Caco-2 (cell line): Measurements from ENCODE around the gene FLOT2. TPM values are rescaled to one million over a fixed set of nuclear protein-coding genes. Genes with fewer than 3 reads are reported as not detected.
A peak's percentile ranks its signal among the peaks of the same experiment; 100 is the strongest.

Experiments used
- BruUV-seq: library from RNA; stranded (reverse); fragments of 400-500 nt; replicated peaks from 2 replicates; lab custom pipeline; 2021; lab: Mats Ljungman, UMichigan
- CTCF ChIA-PET: fragments of 300-600 bp; sonication (Branson Sonifier 250); formaldehyde crosslinking; loops from one replicate; lab custom pipeline; 2022; ENCODE audit warnings: antibody characterized with exemption; lab: Charles Lee
- POLR2A ChIA-PET: fragments of 300-600 bp; sonication (Branson Sonifier 250); formaldehyde crosslinking; loops from one replicate; lab custom pipeline; 2022; ENCODE audit warnings: antibody characterized with exemption; lab: Charles Lee
- DNase-seq, 2 experiments: peaks; one replicate each; pipeline versions ENCODE4 v3.0.0 to v3.0.0-alpha.2; 2020 to 2022
- H3K27me3 ChIP-seq: replicated peaks from 2 replicates; pipeline ENCODE4 v1.6.0; 2011; ENCODE audit warnings: low read length; ENCODE audit not compliant: control insufficient read depth, insufficient read depth
- H3K36me3 ChIP-seq: 2 replicates; pipeline ENCODE4 v1.5.1; 2011; ENCODE audit warnings: low read length; ENCODE audit not compliant: control insufficient read depth, insufficient read depth
- H3K4me1 ChIP-seq: fragments of 250-450 bp; sonication (Bioruptor Pico); 2 replicates; pipeline ENCODE4 v1.5.1; 2020; ENCODE audit warnings: mild to moderate bottlenecking
- H3K4me3 ChIP-seq: 2 replicates; pipeline ENCODE4 v1.5.1; 2011; ENCODE audit warnings: low read depth, mild to moderate bottlenecking, control low read depth, low read length
- H3K9me3 ChIP-seq: fragments of 250-450 bp; sonication (Bioruptor Pico); 2 replicates; pipeline ENCODE4 v1.5.1; 2020; ENCODE audit warnings: mild to moderate bottlenecking, moderate library complexity
- H3K27ac Mint-ChIP-seq: one replicate; pipeline ENCODE4 v1.8.0; 2022; ENCODE audit warnings: mixed read lengths; ENCODE audit not compliant: unreplicated experiment
- H3K27me3 Mint-ChIP-seq: one replicate; pipeline ENCODE4 v1.8.0; 2022; ENCODE audit warnings: mixed read lengths; ENCODE audit not compliant: insufficient read depth, unreplicated experiment
- H3K36me3 Mint-ChIP-seq: one replicate; pipeline ENCODE4 v1.8.0; 2022; ENCODE audit warnings: mild to moderate bottlenecking, mixed read lengths; ENCODE audit not compliant: insufficient read depth, unreplicated experiment
- H3K4me1 Mint-ChIP-seq: one replicate; pipeline ENCODE4 v1.8.0; 2022; ENCODE audit warnings: low read depth, mixed read lengths; ENCODE audit not compliant: unreplicated experiment
- H3K4me3 Mint-ChIP-seq: one replicate; pipeline ENCODE4 v1.8.0; 2022; ENCODE audit warnings: mild to moderate bottlenecking, moderate library complexity, mixed read lengths; ENCODE audit not compliant: unreplicated experiment
- H3K9me3 Mint-ChIP-seq: one replicate; pipeline ENCODE4 v1.8.0; 2022; ENCODE audit warnings: mixed read lengths; ENCODE audit not compliant: unreplicated experiment
- CTCF ChIP-seq, 2 experiments: fragments of 200-600 bp in 1 of 2; IDR thresholded peaks; 1 replicate in 1 of 2; 2 replicates in 1 of 2; pipeline versions ENCODE4 v1.5.1 to v1.8.0; 2011 to 2022; ENCODE audit warnings: antibody characterized with exemption in 1 of 2, control low read depth in 1 of 2, inconsistent platforms in 1 of 2, low read depth in 1 of 2, low read length in 1 of 2, mild to moderate bottlenecking in 1 of 2, moderate library complexity in 1 of 2; ENCODE audit not compliant: insufficient read depth in 1 of 2, severe bottlenecking in 1 of 2, unreplicated experiment in 1 of 2
- intact Hi-C: fragments of 100-400 bp; cut with micrococcal nuclease; formaldehyde crosslinking; loops from one replicate; pipeline ENCODE4 v1.10.0; 2022; ENCODE audit not compliant: unreplicated experiment
- total RNA-seq: library from RNA; stranded (reverse); gene quantifications from 2 replicates; pipeline ENCODE4 v1.2.3, GENCODE V29; 2022

FLOT2 gene
- total RNA-seq, 1 experiment from 2014 or later: 189 TPM

GRCh38 chr17:28891201-28891600, 6.3 kb downstream of the FLOT2 start:
- peak overlapping the region; percentile 8 for H3K27ac Mint-ChIP-seq
- no peak overlapping the region for H3K4me3 Mint-ChIP-seq
- intact Hi-C loops: no loop called here
- H3K36me3 Mint-ChIP-seq: peaks cover 41% of the 10 kb centered on the region
- H3K27me3 Mint-ChIP-seq: no peaks in the 10 kb centered on the region
- CTCF ChIA-PET: no interaction called here
- Histone ChIP-seq H3K36me3 (peaks cover 1% of the 10 kb centered on the region; the same call in 1 of the 2 replicates), H3K9me3 (no peaks in the 10 kb centered on the region), H3K4me3 (no peak overlapping the region), H3K27me3 (no peaks in the 10 kb centered on the region), H3K4me1 (peaks cover 6% of the 10 kb centered on the region)
- TF ChIP-seq CTCF (IDR thresholded peaks at IDR 0.05; ENCODE audit: insufficient read depth in 1 of 2, low read depth in 1 of 2, low read length in 1 of 2, severe bottlenecking in 1 of 2, unreplicated experiment in 1 of 2): no peak
- no peaks in the 10 kb centered on the region for H3K9me3 Mint-ChIP-seq
- BruUV-seq: no TSS peak
- POLR2A ChIA-PET: no interaction called here
- no peak for DNase-seq
- peaks cover 10% of the 10 kb centered on the region for H3K4me1 Mint-ChIP-seq

- ChIA-PET CTCF (no interaction called here), POLR2A (no interaction called here)
- Mint-ChIP-seq H3K9me3 (no peaks in the 10 kb centered on the region), H3K4me3 (no peak overlapping the region), H3K27ac (no peak overlapping the region), H3K36me3 (peaks cover 36% of the 10 kb centered on the region), H3K4me1 (peaks cover 4% of the 10 kb centered on the region), H3K27me3 (no peaks in the 10 kb centered on the region)
- BruUV-seq: no TSS peak
- no peak for DNase-seq
- intact Hi-C loops: no loop called here
- H3K36me3 ChIP-seq: peaks cover 2% of the 10 kb centered on the region; the same call in 1 of the 2 replicates
- no peak for TF ChIP-seq CTCF (IDR thresholded peaks at IDR 0.05; ENCODE audit: insufficient read depth in 1 of 2, low read depth in 1 of 2, low read length in 1 of 2, severe bottlenecking in 1 of 2, unreplicated experiment in 1 of 2)
- H3K4me3 ChIP-seq: no peak overlapping the region
- no peaks in the 10 kb centered on the region for H3K4me1 ChIP-seq
- H3K9me3 ChIP-seq: no peaks in the 10 kb centered on the region
- H3K27me3 ChIP-seq: no peaks in the 10 kb centered on the region
Measured at GRCh38 chr17:28889996-28890395, 7.5 kb downstream of the FLOT2 start.

- H3K27ac Mint-ChIP-seq: no peak overlapping the region
- H3K9me3 ChIP-seq: no peaks in the 10 kb centered on the region
- no peak overlapping the region for H3K4me3 ChIP-seq
- peaks cover 36% of the 10 kb centered on the region for H3K36me3 Mint-ChIP-seq
- no peaks in the 10 kb centered on the region for H3K27me3 ChIP-seq
- CTCF ChIA-PET: interaction anchor here (0.6 kb wide), 2 partner anchors 35 to 225 kb away, joined by 3 to 11 read pairs; no protein-coding TSS in a partner anchor
- no peak for DNase-seq
- no peaks in the 10 kb centered on the region for H3K9me3 Mint-ChIP-seq
- peaks cover 4% of the 10 kb centered on the region for H3K4me1 Mint-ChIP-seq
- H3K4me1 ChIP-seq: no peaks in the 10 kb centered on the region
- BruUV-seq: no TSS peak
- H3K27me3 Mint-ChIP-seq: no peaks in the 10 kb centered on the region
- intact Hi-C loops: no loop called here
- POLR2A ChIA-PET: interaction anchor here (0.6 kb wide), 1 partner anchor 49 kb away, joined by 4 read pairs; no protein-coding TSS in a partner anchor
- peaks cover 3% of the 10 kb centered on the region; the same call in 1 of the 2 replicates for H3K36me3 ChIP-seq
- TF ChIP-seq CTCF (IDR thresholded peaks at IDR 0.05; ENCODE audit: insufficient read depth in 1 of 2, low read depth in 1 of 2, low read length in 1 of 2, severe bottlenecking in 1 of 2, unreplicated experiment in 1 of 2): no peak
- H3K4me3 Mint-ChIP-seq: no peak overlapping the region
Measured at GRCh38 chr17:28888832-28889231, 8.7 kb downstream of the FLOT2 start.
